HepG2 (cell line): ENCODE data around the gene ANTKMT. TPM values are rescaled to one million over a fixed set of nuclear protein-coding genes. Genes with fewer than 3 reads are reported as not detected.

ENCODE experiments used
- AGO2 ChIP-seq: fragments of 200-400 bp; formaldehyde crosslinking; optimal IDR thresholded peaks from 2 replicates; pipeline ENCODE3; 2017; ENCODE audit warnings: mild to moderate bottlenecking, low read depth, low read length, moderate library complexity
- ATF3 ChIP-seq: sonication (generic); formaldehyde crosslinking; IDR thresholded peaks from 2 replicates; pipeline ENCODE4 v1.4.0; 2020; ENCODE audit warnings: missing genetic modification reagents
- CEBPG ChIP-seq: IDR thresholded peaks from 2 replicates; pipeline ENCODE4 v1.6.1; 2016
- FOXO1 ChIP-seq: sonication (generic); formaldehyde crosslinking; IDR thresholded peaks from 2 replicates; pipeline ENCODE4 v1.4.0; 2020; ENCODE audit warnings: missing genetic modification reagents
- FOXO4 ChIP-seq: sonication (generic); formaldehyde crosslinking; conservative IDR thresholded peaks from 2 replicates; pipeline ENCODE4 v1.8.1; 2023; ENCODE audit warnings: missing genetic modification reagents
- JARID2 ChIP-seq: sonication (generic); formaldehyde crosslinking; IDR thresholded peaks from 2 replicates; pipeline ENCODE4 v1.8.1; 2023; ENCODE audit warnings: missing genetic modification reagents, inconsistent platforms; ENCODE audit not compliant: insufficient replicate concordance
- KDM3A ChIP-seq: IDR thresholded peaks from 2 replicates; pipeline ENCODE4 v1.6.1; 2018; ENCODE audit warnings: low read depth, missing compliant biosample characterization
- KDM6A ChIP-seq: IDR thresholded peaks from 2 replicates; pipeline ENCODE4 v1.6.1; 2016; ENCODE audit warnings: low read depth
- KLF16 ChIP-seq, 2 experiments: sonication (generic) in 1 of 2; formaldehyde crosslinking in 1 of 2; IDR thresholded peaks; 2 replicates each; pipeline versions ENCODE4 v1.6.1 to v1.8.0; 2016 to 2023; ENCODE audit warnings: missing genetic modification reagents in 2 of 2, missing compliant biosample characterization in 1 of 2
- MEF2D ChIP-seq: sonication (generic); formaldehyde crosslinking; IDR thresholded peaks from 2 replicates; pipeline ENCODE4 v1.5.1; 2020; ENCODE audit warnings: mild to moderate bottlenecking, missing genetic modification reagents
- NR3C1 ChIP-seq: sonication (generic); formaldehyde crosslinking; IDR thresholded peaks from 2 replicates; pipeline ENCODE4 v1.4.0; 2020; ENCODE audit warnings: missing genetic modification reagents
- PHF21A ChIP-seq: sonication (generic); formaldehyde crosslinking; IDR thresholded peaks from 2 replicates; pipeline ENCODE4 v1.5.0; 2020; ENCODE audit warnings: mild to moderate bottlenecking, missing genetic modification reagents
- PLSCR1 ChIP-seq: sonication (generic); formaldehyde crosslinking; IDR thresholded peaks from 2 replicates; pipeline ENCODE4 v1.5.0; 2020; ENCODE audit warnings: missing genetic modification reagents, mild to moderate bottlenecking, borderline replicate concordance
- TRAFD1 ChIP-seq: sonication (generic); formaldehyde crosslinking; IDR thresholded peaks from 2 replicates; pipeline ENCODE4 v1.5.1; 2020; ENCODE audit warnings: missing genetic modification reagents, mild to moderate bottlenecking, borderline replicate concordance
- ZFP62 ChIP-seq: sonication (generic); formaldehyde crosslinking; IDR thresholded peaks from 2 replicates; pipeline ENCODE4 v1.4.0; 2020; ENCODE audit warnings: missing genetic modification reagents
- ZNF253 ChIP-seq: sonication (generic); formaldehyde crosslinking; IDR thresholded peaks from 2 replicates; pipeline ENCODE4 v1.8.0; 2022; ENCODE audit warnings: mild to moderate bottlenecking, missing genetic modification reagents, borderline replicate concordance
- ZNF335 ChIP-seq: sonication (generic); formaldehyde crosslinking; IDR thresholded peaks from 2 replicates; pipeline ENCODE4 v1.4.0; 2020; ENCODE audit warnings: missing genetic modification reagents
- ZNF354B ChIP-seq: sonication (generic); formaldehyde crosslinking; IDR thresholded peaks from 2 replicates; pipeline ENCODE4 v1.8.0; 2022; ENCODE audit warnings: mild to moderate bottlenecking, missing genetic modification reagents
- ZNF362 ChIP-seq: sonication (generic); formaldehyde crosslinking; IDR thresholded peaks from 2 replicates; pipeline ENCODE4 v1.4.0; 2020; ENCODE audit warnings: missing genetic modification reagents, mild to moderate bottlenecking, borderline replicate concordance
- ZNF382 ChIP-seq: sonication (generic); formaldehyde crosslinking; IDR thresholded peaks from 2 replicates; pipeline ENCODE4 v1.5.0; 2020; ENCODE audit warnings: missing genetic modification reagents, mild to moderate bottlenecking, borderline replicate concordance
- ZNF615 ChIP-seq: sonication (generic); formaldehyde crosslinking; IDR thresholded peaks from 2 replicates; pipeline ENCODE4 v1.5.0; 2020; ENCODE audit warnings: mild to moderate bottlenecking, missing genetic modification reagents, borderline replicate concordance
- polyA plus RNA-seq, 8 experiments: library from polyadenylated mRNA; depleted of rRNA in 3 of 8; stranded (reverse) in 7 of 8; unstranded in 1 of 8; fragments of >200 nt; fragmentation: Illumina TruSeq in 4 of 8; extraction: Trizol in 4 of 8; gene quantifications; 2 replicates each; pipeline versions ENCODE4 v1.2.1 to v1.2.3, GENCODE V29; 2011 to 2016; ENCODE audit warnings: low read depth in 4 of 8, missing spikeins in 1 of 8, mixed read lengths in 1 of 8; ENCODE audit not compliant: insufficient read depth in 1 of 8
- total RNA-seq, 5 experiments: library from RNA; depleted of rRNA; stranded (reverse); fragments of >200 nt; fragmentation: Illumina TruSeq; extraction: Trizol; gene quantifications; 2 replicates each; pipeline ENCODE4 v1.2.3, GENCODE V29; 2016; ENCODE audit warnings: low read depth in 1 of 5

The ANTKMT gene
- total and polyA plus RNA-seq, 2 of the 13 experiments (the other 11 are each of a cell fraction or from before 2014, with no cell fraction given), result 7.5 to 47.8 TPM

- TF ChIP-seq KDM3A (CRISPR knock-in tag), result no peak
- TF ChIP-seq ATF3, result no peak
- TF ChIP-seq CEBPG (CRISPR knock-in tag), result no peak
- no peak for TF ChIP-seq ZFP62 (CRISPR knock-in tag)
- TF ChIP-seq ZNF615, result no peak
- TF ChIP-seq ZNF335 (CRISPR knock-in tag), result no peak
- TF ChIP-seq ZNF382, result no peak
- no peak for TF ChIP-seq ZNF362 (CRISPR knock-in tag)
- no peak for TF ChIP-seq KLF16 (CRISPR knock-in tag; IDR thresholded peaks at IDR 0.05)
- peak; percentile 50 for TF ChIP-seq AGO2
- no peak for TF ChIP-seq ZNF253 (CRISPR knock-in tag)
- TF ChIP-seq KDM6A (CRISPR knock-in tag), result no peak
- TF ChIP-seq PHF21A (CRISPR knock-in tag), result 0 out of 2 replicates have a peak, but pooled peaks have one; percentile 27
- no peak for TF ChIP-seq JARID2
- no peak for TF ChIP-seq ZNF354B (CRISPR knock-in tag)
- no peak for TF ChIP-seq TRAFD1 (CRISPR knock-in tag)
- TF ChIP-seq PLSCR1 (CRISPR knock-in tag), result no peak
- no peak for TF ChIP-seq FOXO1 (CRISPR knock-in tag)
- no peak for TF ChIP-seq MEF2D
- TF ChIP-seq FOXO4, result no peak
- no peak for TF ChIP-seq NR3C1
Observed at GRCh38 chr16:679814-680624, 40.9 kb upstream of the ANTKMT start, which contains the start of gene STUB1 (continued).
